ENCODE measurements around the gene CBLC. TPM values are rescaled to one million over a fixed set of nuclear protein-coding genes. Genes with fewer than 3 reads are reported as not detected.

CBLC gene
- total and polyA plus RNA-seq, 2 of the 4 experiments (the other 2 are of a cell fraction): not detected

DNA sequence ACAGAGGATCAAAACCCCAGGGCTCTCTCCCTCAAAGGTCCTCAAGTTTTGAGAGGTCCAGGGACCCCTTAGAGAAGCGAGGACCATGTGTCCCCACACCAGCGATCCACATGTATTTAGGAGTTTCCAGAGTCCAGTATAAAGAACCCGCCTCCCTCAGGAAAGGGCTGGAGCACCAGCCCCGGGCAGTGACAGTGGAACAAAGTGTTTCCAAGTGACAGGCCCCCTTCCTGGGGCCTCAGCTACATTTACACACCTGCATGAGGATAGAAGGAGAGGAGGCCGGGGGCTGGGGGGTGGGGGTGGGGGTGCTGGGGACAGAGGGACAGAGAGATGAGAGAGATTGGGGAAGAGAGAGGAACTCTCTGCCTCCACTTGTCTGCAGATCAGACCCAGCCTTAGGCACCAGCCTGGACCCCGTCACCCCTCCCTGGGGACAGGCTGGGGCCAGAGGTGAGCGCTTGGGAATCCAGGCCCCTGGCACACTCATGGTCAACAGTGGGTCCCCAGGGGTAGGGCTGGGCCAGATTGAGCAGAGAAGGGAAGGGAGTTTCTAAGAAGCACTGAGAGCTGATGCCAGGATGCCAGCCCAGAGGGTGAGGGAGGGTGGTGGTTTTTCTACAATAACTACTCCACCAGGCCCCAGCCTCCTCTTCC, 32.0 kb downstream of the CBLC start (continued):
- TF ChIP-seq RCOR1 (IDR thresholded peaks at IDR 0.05; ENCODE audit: insufficient replicate concordance, low read length): no peak

DNA sequence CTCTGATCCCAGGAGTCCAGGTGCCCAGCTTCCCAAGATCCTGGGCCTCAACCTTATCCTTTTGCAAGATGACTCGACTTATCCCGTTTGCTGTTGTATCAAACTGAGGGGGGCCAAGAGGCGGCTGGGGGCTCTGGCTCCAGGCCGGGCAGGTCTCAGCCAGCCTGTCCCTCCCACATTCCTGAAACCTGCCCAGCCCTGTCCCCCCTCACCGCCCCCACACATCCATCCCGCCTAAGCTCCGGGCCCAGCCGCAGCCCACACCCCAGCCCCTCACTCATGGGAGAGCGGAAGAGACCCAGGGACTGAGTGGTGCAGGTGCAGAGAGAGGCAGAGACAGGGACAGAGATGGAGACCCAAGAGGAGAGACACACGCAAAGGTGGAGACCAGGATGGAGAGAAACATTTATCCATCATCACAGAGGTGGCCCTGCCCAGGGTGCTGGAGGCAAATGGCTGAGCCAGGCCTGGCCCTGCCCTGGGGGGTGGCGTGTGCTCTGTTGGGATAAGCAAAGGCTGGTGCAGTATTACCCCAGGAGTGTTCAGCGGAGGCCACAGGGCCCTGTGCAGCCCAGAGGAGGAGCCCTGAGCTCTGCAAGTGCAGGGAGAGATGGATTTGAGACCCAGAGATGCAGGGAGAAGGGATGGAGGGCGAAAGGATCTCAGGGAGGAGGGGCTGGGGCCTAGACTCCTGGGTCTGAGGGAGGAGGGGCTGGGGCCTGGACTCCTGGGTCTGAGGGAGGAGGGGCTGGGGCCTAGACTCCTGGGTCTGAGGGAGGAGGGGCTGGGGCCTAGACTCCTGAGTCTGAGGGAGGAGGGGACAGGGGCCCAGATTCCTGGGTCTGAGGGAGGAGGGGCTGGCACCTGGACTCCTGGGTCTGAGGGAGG, 32.8 kb downstream of the CBLC start:
- Histone ChIP-seq H3K27me3 (ENCODE audit: control insufficient read depth, insufficient read depth, low read length) (no peaks in the 10 kb centered on the region), H3K18ac (ENCODE audit: low read depth, low read length) (no peak overlapping the region), H2BK5ac (ENCODE audit: low read depth, low read length, poor library complexity, severe bottlenecking) (no peak overlapping the region), H2BK15ac (ENCODE audit: low read depth, low read length) (no peak overlapping the region), H4K20me1 (ENCODE audit: insufficient read depth, low read length) (no peaks in the 10 kb centered on the region), H3K4ac (ENCODE audit: low read depth, low read length) (no peak overlapping the region), H3K79me1 (ENCODE audit: low read depth in 1 of 2, low read length in 2 of 2) (peaks cover 5 to 9% of the 10 kb centered on the region in 2 experiments; a peak in 2 of 4 replicates), H3K4me3 (ENCODE audit: insufficient read depth, low read depth, low read length) (no peak overlapping the region), H2AK9ac (replicated peaks; ENCODE audit: low read depth, low read length, poor library complexity) (no peak overlapping the region), H4K5ac (ENCODE audit: low read depth, low read length) (no peak overlapping the region), H3K9ac (ENCODE audit: low read depth, low read length) (no peak overlapping the region), H2AK5ac (ENCODE audit: low read depth, low read length) (peak overlapping the region; percentile 16; the same call in 1 of the 2 replicates), H3K23ac (ENCODE audit: low read depth, low read length) (no peak overlapping the region), H4K91ac (ENCODE audit: insufficient read depth, low read depth, low read length) (no peak overlapping the region), H3K9me3 (ENCODE audit: control insufficient read depth, insufficient read depth, low read length) (no peaks in the 10 kb centered on the region), H3K36me3 (ENCODE audit: control insufficient read depth, insufficient read depth, low read length) (peaks cover 16% of the 10 kb centered on the region), H3K27ac (ENCODE audit: insufficient read depth, low read length) (no peak overlapping the region), H3K9me1 (ENCODE audit: insufficient read depth, low read length) (no peaks in the 10 kb centered on the region), H4K8ac (ENCODE audit: low read depth in 2 of 2, low read length in 2 of 2) (no peak overlapping the region), H2AFZ (replicated peaks; ENCODE audit: low read length, poor library complexity) (no peak overlapping the region), H3K56ac (ENCODE audit: extremely low read depth, insufficient read depth, low read length) (no peak overlapping the region), H2BK20ac (ENCODE audit: low read depth, low read length) (no peak overlapping the region), H3K4me2 (ENCODE audit: low read depth, low read length) (no peak overlapping the region), H2BK120ac (ENCODE audit: low read depth, low read length) (no peak overlapping the region), H3K4me1 (ENCODE audit: control insufficient read depth, insufficient read depth, low read length) (peaks cover 15% of the 10 kb centered on the region), H3K14ac (replicated peaks; ENCODE audit: low read depth, low read length) (no peak overlapping the region)
- in situ Hi-C loops (cut with MboI; ENCODE audit: low sequenced_read_pairs): no loop called here
- ChIA-PET POLR2A (ENCODE audit: unreplicated experiment) (interaction anchor here (0.6 kb wide), 1 partner anchor 10 kb away, joined by 7 read pairs; no protein-coding TSS in a partner anchor), CTCF (no interaction called here)
- intact Hi-C loops (cut with micrococcal nuclease): no loop called here
- TF ChIP-seq SMC3 (IDR thresholded peaks at IDR 0.05; ENCODE audit: low read depth, low read length) (no peak), MXI1 (IDR thresholded peaks at IDR 0.05; ENCODE audit: borderline replicate concordance, low read depth, low read length) (no peak), MAFK (IDR thresholded peaks at IDR 0.05; ENCODE audit: low read depth, low read length) (no peak), RCOR1 (IDR thresholded peaks at IDR 0.05; ENCODE audit: insufficient replicate concordance, low read length) (no peak), BHLHE40 (IDR thresholded peaks at IDR 0.05; ENCODE audit: low read depth, low read length) (no peak), MAZ (IDR thresholded peaks at IDR 0.05; ENCODE audit: borderline replicate concordance, low read depth, low read length) (no peak), RFX5 (IDR thresholded peaks at IDR 0.05; ENCODE audit: low read depth, low read length) (no peak), CTCF (conservative IDR thresholded peaks at IDR 0.05; ENCODE audit: low read depth, low read length) (no peak), CEBPB (IDR thresholded peaks at IDR 0.05; ENCODE audit: low read depth, low read length) (no peak), FOS (IDR thresholded peaks at IDR 0.05; ENCODE audit: low read depth, low read length) (no peak), USF2 (IDR thresholded peaks at IDR 0.05; ENCODE audit: low read depth, low read length) (no peak)
- WGBS, 2 experiments (ENCODE audit: extremely low coverage in 2 of 2, insufficient read length in 1 of 2): 100% methylated on average over 1 of the region's 13 CpGs; no CpG with 5 or more reads in 1 of the 2 experiments
- dilution Hi-C loops (cut with HindIII; ENCODE audit: low sequenced_read_pairs, unreplicated experiment): no loop called here
- BruUV-seq (replicated peaks): no TSS peak
- ATAC-seq (ENCODE audit: low read depth) (no peak), DNase-seq (no peak)

All from IMR-90 (cell line).